ENCODE measurements around the gene SEZ6L.

SEZ6L gene

DNA sequence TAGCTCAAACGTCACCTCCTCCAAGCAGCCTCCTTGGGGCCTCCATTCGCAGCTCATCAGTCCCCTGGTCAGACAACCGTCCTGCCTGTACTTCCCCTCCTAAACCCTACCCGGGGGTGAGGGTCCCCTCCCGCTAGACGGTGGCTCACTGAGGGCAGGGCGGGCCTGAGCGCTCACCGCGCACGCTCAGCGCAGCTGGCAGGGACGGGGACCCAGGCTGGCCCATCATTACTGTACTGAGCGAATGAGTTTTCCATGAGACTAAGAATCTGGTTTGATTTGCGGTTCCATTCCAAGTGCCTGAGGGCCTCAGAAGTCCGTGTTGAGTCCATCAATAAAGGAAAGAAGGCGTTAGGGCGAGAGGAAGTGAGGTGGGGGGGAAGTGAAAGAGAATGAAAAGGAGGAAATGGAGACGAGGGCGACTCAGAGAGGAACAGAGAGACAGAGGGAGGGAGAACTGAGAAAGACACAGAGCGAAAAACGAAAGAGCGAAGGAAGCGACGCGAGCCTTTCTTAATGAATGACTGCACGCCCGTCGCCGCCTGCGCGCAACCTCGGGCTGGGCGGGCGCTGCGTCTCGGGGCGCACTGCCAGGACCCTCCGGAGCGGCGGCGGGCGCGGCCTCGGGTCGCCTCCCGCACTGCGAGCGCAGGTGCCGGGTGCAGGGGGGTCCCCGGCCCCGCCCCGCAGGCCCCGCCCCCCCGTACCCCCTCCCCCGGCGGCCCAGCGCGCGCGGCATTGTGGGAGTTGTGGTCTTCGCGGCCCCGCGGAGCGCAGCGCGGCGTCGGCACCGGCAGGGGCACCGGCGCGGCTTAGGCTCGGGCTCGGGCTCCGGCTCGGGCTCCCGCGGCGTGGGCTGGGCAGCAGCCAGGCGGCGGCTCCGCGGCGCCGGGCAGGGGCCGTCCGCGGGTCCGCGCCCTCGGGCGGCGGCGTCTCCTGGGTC, 259.5 kb downstream of the SEZ6L start, which contains the start of gene ASPHD2:
Gene ASPHD2 (plus strand): TSS at position 746 of the 943 bp plus-strand sequence. CDS start 4,356 bp downstream, outside the sequence.
- DNase-seq (ENCODE audit: low spot score): peak; percentile 62
- POLR2A ChIA-PET (ENCODE audit: low non-redundant PET): no interaction called here

GRCh38 chr22:26429458-26430286, 260.4 kb downstream of the SEZ6L start:
- CTCF ChIA-PET: interaction anchor here (0.6 kb wide), 1 partner anchor 1585 kb away, joined by 3 read pairs; no protein-coding TSS in a partner anchor

More for the DNA sequence above, 259.5 kb downstream of the SEZ6L start, which contains the start of gene ASPHD2:
- peak within 1 kb of the TSS; percentile 85 for H3K27ac ChIP-seq
- no peak for TF ChIP-seq CTCF (conservative IDR thresholded peaks at IDR 0.05; ENCODE audit: low read depth)
- CTCF ChIA-PET: no interaction called here

GRCh38 chr22:26430600-26430999, 261.3 kb downstream of the SEZ6L start:
- TF ChIP-seq CTCF (conservative IDR thresholded peaks at IDR 0.05; ENCODE audit: low read depth): no peak
- no peak overlapping the region for H3K27ac ChIP-seq
- POLR2A ChIA-PET (ENCODE audit: low non-redundant PET): no interaction called here
- CTCF ChIA-PET: no interaction called here
- no peak for DNase-seq (ENCODE audit: low spot score)

More at GRCh38 chr22:26429458-26430286, 260.4 kb downstream of the SEZ6L start:
- DNase-seq (ENCODE audit: low spot score): no peak
- no peak for TF ChIP-seq CTCF (conservative IDR thresholded peaks at IDR 0.05; ENCODE audit: low read depth)
- POLR2A ChIA-PET (ENCODE audit: low non-redundant PET): no interaction called here
- H3K27ac ChIP-seq: peak overlapping the region; percentile 85

DNA sequence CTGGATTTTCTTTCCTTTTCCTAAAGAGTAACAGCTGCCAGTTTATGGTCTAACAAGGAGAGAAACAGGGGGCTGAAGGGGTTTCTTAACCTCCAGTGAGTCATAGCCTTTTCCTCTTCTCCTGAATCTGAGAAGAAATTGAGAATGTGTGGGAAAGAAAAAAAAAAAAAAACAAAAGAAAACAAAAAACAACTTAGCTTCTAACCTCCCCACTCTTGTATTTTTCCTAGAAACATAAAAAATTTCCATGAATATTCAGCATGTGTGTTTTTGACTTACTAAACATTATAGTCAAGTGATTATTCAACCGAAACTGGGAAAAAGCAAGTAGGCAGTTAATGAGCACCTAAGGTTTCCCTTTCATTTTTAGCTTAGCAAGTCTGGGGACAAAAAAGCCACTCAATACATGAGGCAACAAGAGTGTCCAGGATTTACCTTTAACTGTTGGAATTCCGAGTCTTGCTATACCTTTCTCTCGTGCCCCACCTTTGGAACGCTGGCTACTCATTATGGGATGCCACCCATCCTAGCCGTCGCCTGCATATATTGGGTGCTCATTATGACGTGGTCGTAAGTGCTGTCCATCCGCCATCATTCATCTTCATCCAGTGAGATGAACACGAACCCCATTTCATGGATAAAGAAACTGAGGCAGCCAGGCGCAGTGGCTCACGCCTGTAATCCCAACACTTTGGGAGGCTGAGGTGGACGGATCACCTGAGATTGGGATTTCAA, 262.2 kb downstream of the SEZ6L start:
- CTCF ChIA-PET: no interaction called here
- POLR2A ChIA-PET (ENCODE audit: low non-redundant PET): no interaction called here
- no peak for TF ChIP-seq CTCF (conservative IDR thresholded peaks at IDR 0.05; ENCODE audit: low read depth)
- no peak for DNase-seq (ENCODE audit: low spot score)
- H3K27ac ChIP-seq: no peak overlapping the region

GRCh38 chr22:26432619-26433311, 263.5 kb downstream of the SEZ6L start:
- no peak for TF ChIP-seq CTCF (conservative IDR thresholded peaks at IDR 0.05; ENCODE audit: low read depth)
- ChIA-PET POLR2A (ENCODE audit: low non-redundant PET) (no interaction called here), CTCF (no interaction called here)
- no peak overlapping the region for H3K27ac ChIP-seq
- no peak for DNase-seq (ENCODE audit: low spot score)

Data from RWPE1 (cell line).